Measurements from ENCODE around the gene RPS21. TPM values are rescaled to one million over a fixed set of nuclear protein-coding genes. Genes with fewer than 3 reads are reported as not detected.
A peak's percentile ranks its signal among the peaks of the same experiment; 100 is the strongest.

Gene RPS21
- total RNA-seq, 6 donors from 2014 or later: 94.6 to 1,381 (median 998) TPM

DNA sequence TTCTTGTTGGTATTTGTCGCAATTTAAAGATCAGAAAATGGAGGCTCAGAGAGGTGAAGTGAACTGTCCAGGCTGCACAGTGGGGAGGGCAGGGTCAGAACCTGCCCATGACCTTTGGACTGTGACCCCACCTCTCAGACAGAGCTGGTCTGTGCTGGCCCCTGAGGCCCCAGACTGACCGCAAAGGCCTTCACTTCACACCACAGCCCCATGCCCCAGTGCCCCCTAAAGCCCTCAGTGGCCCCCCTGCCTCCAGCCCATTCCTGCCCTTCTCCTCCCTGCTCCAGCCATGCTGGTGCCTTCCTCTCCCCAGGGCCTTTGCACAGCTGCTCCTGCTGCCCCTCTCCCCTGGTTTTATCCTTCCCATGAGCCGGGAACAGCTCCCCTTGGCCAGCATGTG lies 49.8 kb downstream of the RPS21 start:
- Histone ChIP-seq H3K4me1 (no peaks in the 10 kb centered on the region), H3K27ac (no peak overlapping the region), H3K36me3 (no peaks in the 10 kb centered on the region), H3K4me3 (no peak overlapping the region), H3K27me3 (no peaks in the 10 kb centered on the region), H3K9me3 (no peaks in the 10 kb centered on the region)
- ATAC-seq (ENCODE audit: low FRiP score in 2 of 2) (no peak), DNase-seq (peak in 1 of 2 donors; percentile 23)
- 92 to 95% methylated on average over 2 to 3 of the region's 3 CpGs for WGBS, 2 donors
- TF ChIP-seq, protein P1, sequence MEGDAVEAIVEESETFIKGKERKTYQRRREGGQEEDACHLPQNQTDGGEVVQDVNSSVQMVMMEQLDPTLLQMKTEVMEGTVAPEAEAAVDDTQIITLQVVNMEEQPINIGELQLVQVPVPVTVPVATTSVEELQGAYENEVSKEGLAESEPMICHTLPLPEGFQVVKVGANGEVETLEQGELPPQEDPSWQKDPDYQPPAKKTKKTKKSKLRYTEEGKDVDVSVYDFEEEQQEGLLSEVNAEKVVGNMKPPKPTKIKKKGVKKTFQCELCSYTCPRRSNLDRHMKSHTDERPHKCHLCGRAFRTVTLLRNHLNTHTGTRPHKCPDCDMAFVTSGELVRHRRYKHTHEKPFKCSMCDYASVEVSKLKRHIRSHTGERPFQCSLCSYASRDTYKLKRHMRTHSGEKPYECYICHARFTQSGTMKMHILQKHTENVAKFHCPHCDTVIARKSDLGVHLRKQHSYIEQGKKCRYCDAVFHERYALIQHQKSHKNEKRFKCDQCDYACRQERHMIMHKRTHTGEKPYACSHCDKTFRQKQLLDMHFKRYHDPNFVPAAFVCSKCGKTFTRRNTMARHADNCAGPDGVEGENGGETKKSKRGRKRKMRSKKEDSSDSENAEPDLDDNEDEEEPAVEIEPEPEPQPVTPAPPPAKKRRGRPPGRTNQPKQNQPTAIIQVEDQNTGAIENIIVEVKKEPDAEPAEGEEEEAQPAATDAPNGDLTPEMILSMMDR (IDR thresholded peaks at IDR 0.05): no peak
- TF ChIP-seq EP300 (IDR thresholded peaks at IDR 0.05) (no peak), POLR2AphosphoS5 (IDR thresholded peaks at IDR 0.05) (no peak), POLR2A (IDR thresholded peaks at IDR 0.05) (no peak)

DNA sequence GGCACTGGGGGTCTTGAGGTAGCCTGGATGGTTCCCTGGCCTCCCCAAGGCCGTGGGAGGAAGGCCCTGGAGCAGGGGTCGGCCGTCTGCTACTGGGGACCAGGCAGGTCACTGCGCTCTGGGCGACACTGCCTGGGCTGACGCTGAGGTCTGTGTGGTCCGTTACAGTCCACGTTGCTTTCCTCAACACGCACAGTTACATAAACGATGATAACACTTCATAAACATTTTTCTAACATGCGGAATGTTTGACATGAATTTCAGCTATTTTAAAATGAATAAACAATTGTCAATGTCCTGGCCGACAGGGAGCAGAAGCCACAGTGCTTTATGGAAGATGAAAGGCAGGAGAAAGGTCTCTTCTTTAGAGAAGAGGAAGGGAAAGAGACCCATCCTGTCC lies 50.6 kb downstream of the RPS21 start:
- TF ChIP-seq POLR2AphosphoS5 (IDR thresholded peaks at IDR 0.05) (no peak), POLR2A (IDR thresholded peaks at IDR 0.05) (no peak), EP300 (IDR thresholded peaks at IDR 0.05) (no peak)
- TF ChIP-seq, protein P1 (IDR thresholded peaks at IDR 0.05): no peak

DNA sequence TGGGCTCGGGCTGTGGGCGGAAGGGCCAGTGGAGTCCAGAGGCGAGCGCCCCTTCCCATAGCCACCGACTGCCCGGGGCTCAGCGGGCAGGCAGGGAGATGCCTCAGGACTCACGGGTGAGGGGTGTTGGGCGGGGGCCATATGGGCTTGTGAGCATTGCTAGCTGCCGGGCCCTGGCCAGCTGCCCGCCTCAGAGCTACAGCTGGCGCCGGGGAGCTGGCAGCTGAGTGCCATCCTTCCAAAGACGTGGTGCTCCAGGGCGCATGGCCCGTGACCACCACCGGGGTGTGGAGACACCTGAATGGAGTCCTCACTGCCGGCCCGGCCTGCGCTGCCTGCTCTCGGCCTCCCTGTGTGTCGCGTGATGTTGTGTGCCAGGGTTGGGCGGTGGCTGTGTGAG lies 51.0 kb downstream of the RPS21 start:
- no peak overlapping the region for H3K27ac ChIP-seq
- peak in 1 of 2 donors; percentile 81 for DNase-seq
- H3K4me3 ChIP-seq: no peak overlapping the region
- WGBS, 2 donors: 76 to 78% methylated on average over 12 to 21 of the region's 24 CpGs
- H3K9me3 ChIP-seq: no peaks in the 10 kb centered on the region
- H3K27me3 ChIP-seq: no peaks in the 10 kb centered on the region
- no peak for ATAC-seq (ENCODE audit: low FRiP score in 2 of 2)
- TF ChIP-seq POLR2A (IDR thresholded peaks at IDR 0.05) (no peak), EP300 (IDR thresholded peaks at IDR 0.05) (no peak), POLR2AphosphoS5 (IDR thresholded peaks at IDR 0.05) (no peak)
- TF ChIP-seq, protein P1 (IDR thresholded peaks at IDR 0.05): no peak
- no peaks in the 10 kb centered on the region for H3K4me1 ChIP-seq
- H3K36me3 ChIP-seq: no peaks in the 10 kb centered on the region

More for the DNA sequence above, 50.6 kb downstream of the RPS21 start:
- Histone ChIP-seq H3K9me3 (no peaks in the 10 kb centered on the region), H3K27ac (no peak overlapping the region), H3K27me3 (no peaks in the 10 kb centered on the region), H3K36me3 (no peaks in the 10 kb centered on the region), H3K4me1 (no peaks in the 10 kb centered on the region), H3K4me3 (no peak overlapping the region)
- DNase-seq (peak in 1 of 2 donors; percentile 43), ATAC-seq (ENCODE audit: low FRiP score in 2 of 2) (no peak)
- 52 to 59% methylated on average over 10 to 12 of the region's 12 CpGs for WGBS, 2 donors

Other genes with a start within 250 kb of the RPS21 start
- gene PSMA7, start 243.7 kb upstream of the RPS21 start, total RNA-seq: 100 to 1,000 TPM; 186 to 317 (median 240) TPM
- 10 to 100 TPM; 12.2 to 70.8 (median 19.7) TPM for gene SS18L1, start 243.3 kb upstream of the RPS21 start, total RNA-seq
- gene MTG2, start 204.1 kb upstream of the RPS21 start, total RNA-seq: 10 to 100 TPM; 28.3 to 42.3 (median 32.0) TPM
- gene HRH3, start 166.8 kb upstream of the RPS21 start, total RNA-seq: not detected
- gene OSBPL2, start 148.6 kb upstream of the RPS21 start, total RNA-seq: 10 to 100 TPM; 35.7 to 65.0 (median 48.0) TPM
- gene ADRM1, start 84.1 kb upstream of the RPS21 start, total RNA-seq: 100 to 1,000 TPM in 2 of 6 donors, 10 to 100 TPM in 4; 57.6 to 158 (median 91.6) TPM
- 1,000 to 10,000 TPM in 1 of 6 donors, 100 to 1,000 TPM in 5; 176 to 1,019 (median 307) TPM for gene LAMA5, start 19.8 kb upstream of the RPS21 start, total RNA-seq
- gene CABLES2, start 20.2 kb downstream of the RPS21 start, total RNA-seq: 1 to 10 TPM; 2.2 to 5.2 (median 4.0) TPM
- 1 to 10 TPM in 4 of 6 donors, under 1 TPM in 1, not detected in 1; 0.51 to 6.3 (median 1.9) TPM for gene RBBP8NL, start 40.4 kb downstream of the RPS21 start, total RNA-seq
- 10 to 100 TPM in 1 of 6 donors, 1 to 10 TPM in 4, under 1 TPM in 1; 0.98 to 10.5 (median 2.2) TPM for gene GATA5, start 88.9 kb downstream of the RPS21 start, total RNA-seq